ENCODE measurements around the gene NCS1.

Gene NCS1

GRCh38 chr9:130232899-130233586 is 60.8 kb downstream of the NCS1 start (continued):
- TF ChIP-seq ZNF18 (tag by site-specific recombination; IDR thresholded peaks at IDR 0.05) (no peak), PRDM6 (tag by site-specific recombination; IDR thresholded peaks at IDR 0.05) (no peak), ZNF184 (tag by site-specific recombination; IDR thresholded peaks at IDR 0.05) (no peak), ZNF2 (tag by site-specific recombination; IDR thresholded peaks at IDR 0.05) (no peak), HOXC10 (CRISPR knock-in tag; IDR thresholded peaks at IDR 0.05) (no peak), ZBTB8A (tag by site-specific recombination; IDR thresholded peaks at IDR 0.05) (no peak), ZNF707 (tag by site-specific recombination; IDR thresholded peaks at IDR 0.05) (no peak), ZNF449 (tag by site-specific recombination; IDR thresholded peaks at IDR 0.05) (no peak), ZNF623 (tag by site-specific recombination; IDR thresholded peaks at IDR 0.05) (no peak), ZNF704 (tag by site-specific recombination; IDR thresholded peaks at IDR 0.05) (no peak), PRDM10 (tag by site-specific recombination; IDR thresholded peaks at IDR 0.05) (no peak), ZNF596 (tag by site-specific recombination; IDR thresholded peaks at IDR 0.05) (no peak), ZFP41 (tag by site-specific recombination; IDR thresholded peaks at IDR 0.05; ENCODE audit: borderline replicate concordance) (no peak), ZBTB7A (tag by site-specific recombination; IDR thresholded peaks at IDR 0.05; ENCODE audit: low read depth) (no peak)

- Histone ChIP-seq H3K4me1 (ENCODE audit: control insufficient read depth, insufficient read depth, low read length) (no peaks in the 10 kb centered on the region), H3K4me3 (ENCODE audit: low read depth, low read length) (no peak overlapping the region), H3K27ac (ENCODE audit: extremely low read depth, low read depth, low read length) (no peak overlapping the region), H3K9me3 (ENCODE audit: control insufficient read depth, insufficient read depth, low read depth, low read length) (no peaks in the 10 kb centered on the region), H3K36me3 (ENCODE audit: control insufficient read depth in 2 of 2, insufficient read depth in 1 of 2, low read length in 2 of 2) (peaks cover 0 to 33% of the 10 kb centered on the region in 2 experiments; a peak in 2 of 3 replicates)
- ChIA-PET POLR2A (no interaction called here), CTCF (no interaction called here)
- no peak for TF ChIP-seq EGR2 (tag by site-specific recombination; IDR thresholded peaks at IDR 0.05; ENCODE audit: low read depth)
- TF ChIP-seq MZF1 (tag by site-specific recombination; IDR thresholded peaks at IDR 0.05; ENCODE audit: borderline replicate concordance) = no peak
- TF ChIP-seq ZNF501 (tag by site-specific recombination; IDR thresholded peaks at IDR 0.05) = no peak
- TF ChIP-seq ZNF623 (tag by site-specific recombination; IDR thresholded peaks at IDR 0.05) = no peak
- no peak for TF ChIP-seq ZNF426 (tag by site-specific recombination; IDR thresholded peaks at IDR 0.05)
- TF ChIP-seq ZFP3 (tag by site-specific recombination; IDR thresholded peaks at IDR 0.05; ENCODE audit: low read depth) = no peak
- TF ChIP-seq ZBTB10 (tag by site-specific recombination; IDR thresholded peaks at IDR 0.05) = no peak
- no peak for TF ChIP-seq PRDM1 (tag by site-specific recombination; IDR thresholded peaks at IDR 0.05)
- no peak for TF ChIP-seq ZNF530 (tag by site-specific recombination; IDR thresholded peaks at IDR 0.05; ENCODE audit: low read depth)
- TF ChIP-seq ZNF341 (tag by site-specific recombination; IDR thresholded peaks at IDR 0.05; ENCODE audit: low read depth) = no peak
These were observed 61.4 kb downstream of the NCS1 start for GRCh38 chr9:130233587-130233945.
